GM23338 (cell line): ENCODE results near the gene SLC48A1. TPM values are rescaled to one million over a fixed set of nuclear protein-coding genes. Genes with fewer than 3 reads are reported as not detected.

Experiments used
- ATAC-seq: fragments of 200-7000 bp; cut with Tn5 transposase; 3 replicates; pipeline ENCODE4 v1.9.1; 2020
- DNase-seq: peaks from one replicate; pipeline ENCODE4 v3.0.0-alpha.2; 2015; ENCODE audit warnings: low spot score
- H2AFZ ChIP-seq: fragments of 200-600 bp; sonication (generic); 2 replicates; pipeline ENCODE4 v1.8.0; 2016; ENCODE audit warnings: antibody characterized with exemption, mild to moderate bottlenecking, moderate library complexity
- H3F3A ChIP-seq: fragments of 200-600 bp; sonication (generic); replicated peaks from 2 replicates; pipeline ENCODE4 v1.8.0; 2017; ENCODE audit warnings: antibody characterized with exemption, mixed run types, low read depth
- H3K27ac ChIP-seq: fragments of 200-600 bp; sonication (generic); 2 replicates; pipeline ENCODE4 v1.6.1; 2016; ENCODE audit warnings: low read depth
- H3K27me3 ChIP-seq: fragments of 200-600 bp; sonication (generic); 2 replicates; pipeline ENCODE4 v1.8.0; 2016; ENCODE audit warnings: mild to moderate bottlenecking, mixed run types, moderate library complexity; ENCODE audit not compliant: insufficient read depth
- H3K36me3 ChIP-seq: fragments of 200-600 bp; sonication (generic); 2 replicates; pipeline ENCODE4 v1.8.0; 2016; ENCODE audit warnings: mild to moderate bottlenecking; ENCODE audit not compliant: insufficient read depth
- H3K4me1 ChIP-seq: fragments of 200-600 bp; sonication (generic); 2 replicates; pipeline ENCODE4 v1.8.0; 2016; ENCODE audit warnings: mild to moderate bottlenecking, moderate library complexity; ENCODE audit not compliant: insufficient read depth
- H3K4me2 ChIP-seq: fragments of 200-600 bp; sonication (generic); 2 replicates; pipeline ENCODE4 v1.7.1; 2017; ENCODE audit warnings: mixed run types
- H3K4me3 ChIP-seq: fragments of 200-600 bp; sonication (generic); 2 replicates; pipeline ENCODE4 v1.6.1; 2016; ENCODE audit warnings: mixed run types
- H3K79me2 ChIP-seq: fragments of 200-600 bp; sonication (generic); replicated peaks from 2 replicates; pipeline ENCODE4 v1.8.0; 2017; ENCODE audit warnings: mild to moderate bottlenecking; ENCODE audit not compliant: insufficient read depth
- H3K9me2 ChIP-seq: fragments of 200-600 bp; sonication (generic); 2 replicates; pipeline ENCODE4 v1.8.0; 2017; ENCODE audit not compliant: insufficient read depth
- H4K20me1 ChIP-seq: fragments of 200-600 bp; sonication (generic); replicated peaks from 2 replicates; pipeline ENCODE4 v1.8.0; 2017; ENCODE audit warnings: mild to moderate bottlenecking; ENCODE audit not compliant: insufficient read depth
- H3K27ac Mint-ChIP-seq: 2 replicates; pipeline ENCODE4 v1.8.0; 2020; ENCODE audit warnings: inconsistent platforms, mild to moderate bottlenecking, moderate library complexity, mixed read lengths
- H3K27me3 Mint-ChIP-seq: 3 replicates; pipeline ENCODE4 v1.8.0; 2022; ENCODE audit warnings: low read depth, mild to moderate bottlenecking, moderate library complexity, mixed read lengths, inconsistent platforms; ENCODE audit not compliant: insufficient read depth, poor library complexity
- H3K36me3 Mint-ChIP-seq: 3 replicates; pipeline ENCODE4 v1.8.0; 2021; ENCODE audit warnings: low read depth, mild to moderate bottlenecking, inconsistent platforms, moderate library complexity, mixed read lengths
- H3K4me1 Mint-ChIP-seq: 3 replicates; pipeline ENCODE4 v1.8.0; 2020; ENCODE audit warnings: mild to moderate bottlenecking, inconsistent platforms, mixed read lengths
- H3K4me3 Mint-ChIP-seq: 3 replicates; pipeline ENCODE4 v1.8.0; 2021; ENCODE audit warnings: moderate library complexity, mild to moderate bottlenecking, inconsistent platforms, mixed read lengths
- H3K9me3 Mint-ChIP-seq: 3 replicates; pipeline ENCODE4 v1.8.0; 2020; ENCODE audit warnings: moderate library complexity, mild to moderate bottlenecking, inconsistent platforms, mixed read lengths
- EZH2phosphoT487 ChIP-seq: fragments of 200-600 bp; sonication (generic); IDR thresholded peaks from one replicate; pipeline ENCODE4 v1.8.1; 2018; ENCODE audit warnings: antibody characterized with exemption; ENCODE audit not compliant: unreplicated experiment
- JUNB ChIP-seq: IDR thresholded peaks from one replicate; pipeline ENCODE4 v1.6.1; 2016; ENCODE audit warnings: antibody characterized with exemption; ENCODE audit not compliant: unreplicated experiment
- NANOG ChIP-seq: IDR thresholded peaks from 2 replicates; pipeline ENCODE4 v1.6.1; 2016; ENCODE audit warnings: antibody characterized with exemption, borderline replicate concordance
- POLR2AphosphoS5 ChIP-seq: IDR thresholded peaks from 2 replicates; pipeline ENCODE4 v1.6.1; 2016; ENCODE audit warnings: antibody characterized with exemption, low read depth
- REST ChIP-seq: IDR thresholded peaks from one replicate; pipeline ENCODE4 v1.6.1; 2018; ENCODE audit warnings: antibody characterized with exemption; ENCODE audit not compliant: unreplicated experiment
- STAT1 ChIP-seq: IDR thresholded peaks from one replicate; pipeline ENCODE4 v1.6.1; 2016; ENCODE audit warnings: antibody characterized with exemption; ENCODE audit not compliant: unreplicated experiment
- ZNF114 ChIP-seq: fragments of 250-450 bp; sonication (Bioruptor Pico); IDR thresholded peaks from 2 replicates; pipeline ENCODE4 v1.5.0; 2020; ENCODE audit warnings: mild to moderate bottlenecking, moderate library complexity
- ZNF331 ChIP-seq: fragments of 250-450 bp; sonication (Bioruptor Pico); IDR thresholded peaks from 2 replicates; pipeline ENCODE4 v1.5.0; 2020; ENCODE audit warnings: low read depth, mild to moderate bottlenecking, moderate library complexity
- ZNF462 ChIP-seq: fragments of 250-450 bp; sonication (Bioruptor Pico); IDR thresholded peaks from 2 replicates; pipeline ENCODE4 v1.5.0; 2020; ENCODE audit warnings: mild to moderate bottlenecking, moderate library complexity
- polyA plus RNA-seq: library from polyadenylated mRNA; unstranded; fragments of >200 nt; fragmentation: Nextera tagmentation; extraction: Ambion mirVana; gene quantifications from 2 replicates; pipeline ENCODE4 v1.2.1, GENCODE V29; 2016
- total RNA-seq: library from RNA; depleted of rRNA; stranded (reverse); fragments of >200 nt; shearing (Covaris generic); gene quantifications from 2 replicates; pipeline ENCODE4 v1.2.3, GENCODE V29; 2014
- TF ChIP-seq, protein P1 (sequence below), 2 experiments: fragments of 200-600 bp in 1 of 2; sonication (generic) in 1 of 2; conservative IDR thresholded peaks; 2 replicates each; pipeline versions ENCODE4 v1.5.1 to v1.6.1; 2016 to 2017; ENCODE audit warnings: antibody characterized with exemption in 2 of 2, low read depth in 2 of 2, mild to moderate bottlenecking in 2 of 2, moderate library complexity in 1 of 2
- TF ChIP-seq, protein P2 (sequence below): IDR thresholded peaks from 2 replicates; pipeline ENCODE4 v1.6.1; 2016; ENCODE audit warnings: antibody characterized with exemption

SLC48A1 gene
- total and polyA plus RNA-seq, 2 experiments from 2014 or later = 5.8 to 9.0 TPM

GRCh38 chr12:47755655-47756562, 17.1 kb upstream of the SLC48A1 start:
- ATAC-seq (no peak), DNase-seq (no peak)
- no peaks in the 10 kb centered on the region for H4K20me1 ChIP-seq
- 0 out of 2 replicates have a peak, but pooled peaks cover 4% of the 10 kb centered on the region for H3F3A ChIP-seq
- H3K4me3 ChIP-seq = no peak overlapping the region
- 0 out of 3 replicates have a peak, but pooled peaks cover 4% of the 10 kb centered on the region for H3K36me3 Mint-ChIP-seq
- TF ChIP-seq REST (no peak), EZH2phosphoT487 (no peak), ZNF331 (CRISPR knock-in tag) (no peak), ZNF462 (CRISPR knock-in tag) (no peak), NANOG (no peak), STAT1 (no peak), POLR2AphosphoS5 (no peak), ZNF114 (no peak), JUNB (no peak)
- TF ChIP-seq, protein P1, sequence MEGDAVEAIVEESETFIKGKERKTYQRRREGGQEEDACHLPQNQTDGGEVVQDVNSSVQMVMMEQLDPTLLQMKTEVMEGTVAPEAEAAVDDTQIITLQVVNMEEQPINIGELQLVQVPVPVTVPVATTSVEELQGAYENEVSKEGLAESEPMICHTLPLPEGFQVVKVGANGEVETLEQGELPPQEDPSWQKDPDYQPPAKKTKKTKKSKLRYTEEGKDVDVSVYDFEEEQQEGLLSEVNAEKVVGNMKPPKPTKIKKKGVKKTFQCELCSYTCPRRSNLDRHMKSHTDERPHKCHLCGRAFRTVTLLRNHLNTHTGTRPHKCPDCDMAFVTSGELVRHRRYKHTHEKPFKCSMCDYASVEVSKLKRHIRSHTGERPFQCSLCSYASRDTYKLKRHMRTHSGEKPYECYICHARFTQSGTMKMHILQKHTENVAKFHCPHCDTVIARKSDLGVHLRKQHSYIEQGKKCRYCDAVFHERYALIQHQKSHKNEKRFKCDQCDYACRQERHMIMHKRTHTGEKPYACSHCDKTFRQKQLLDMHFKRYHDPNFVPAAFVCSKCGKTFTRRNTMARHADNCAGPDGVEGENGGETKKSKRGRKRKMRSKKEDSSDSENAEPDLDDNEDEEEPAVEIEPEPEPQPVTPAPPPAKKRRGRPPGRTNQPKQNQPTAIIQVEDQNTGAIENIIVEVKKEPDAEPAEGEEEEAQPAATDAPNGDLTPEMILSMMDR (conservative IDR thresholded peaks at IDR 0.05; ENCODE audit: low read depth in 2 of 2) = no peak
- TF ChIP-seq, protein P2, sequence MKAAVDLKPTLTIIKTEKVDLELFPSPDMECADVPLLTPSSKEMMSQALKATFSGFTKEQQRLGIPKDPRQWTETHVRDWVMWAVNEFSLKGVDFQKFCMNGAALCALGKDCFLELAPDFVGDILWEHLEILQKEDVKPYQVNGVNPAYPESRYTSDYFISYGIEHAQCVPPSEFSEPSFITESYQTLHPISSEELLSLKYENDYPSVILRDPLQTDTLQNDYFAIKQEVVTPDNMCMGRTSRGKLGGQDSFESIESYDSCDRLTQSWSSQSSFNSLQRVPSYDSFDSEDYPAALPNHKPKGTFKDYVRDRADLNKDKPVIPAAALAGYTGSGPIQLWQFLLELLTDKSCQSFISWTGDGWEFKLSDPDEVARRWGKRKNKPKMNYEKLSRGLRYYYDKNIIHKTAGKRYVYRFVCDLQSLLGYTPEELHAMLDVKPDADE = no peak
- no peaks in the 10 kb centered on the region for H3K9me2 ChIP-seq
- no peaks in the 10 kb centered on the region for H3K9me3 Mint-ChIP-seq
- H3K4me1 ChIP-seq = peaks cover 40% of the 10 kb centered on the region
- H3K4me2 ChIP-seq = no peak overlapping the region
- no peak overlapping the region for H3K27ac Mint-ChIP-seq
- H3K27me3 Mint-ChIP-seq = peaks cover 2% of the 10 kb centered on the region
- H3K36me3 ChIP-seq = no peaks in the 10 kb centered on the region
- H2AFZ ChIP-seq = no peak overlapping the region
- no peak overlapping the region for H3K27ac ChIP-seq
- no peaks in the 10 kb centered on the region for H3K27me3 ChIP-seq
- H3K4me3 Mint-ChIP-seq = no peak overlapping the region; the same call in 2 of the 3 replicates
- no peaks in the 10 kb centered on the region for H3K79me2 ChIP-seq
- H3K4me1 Mint-ChIP-seq = peaks cover 69% of the 10 kb centered on the region
